ENCODE data around the gene UBL3.

Gene UBL3

GRCh38 chr13:29730253-29730652, 120.2 kb downstream of the UBL3 start:
- Histone ChIP-seq H3K4me1 (ENCODE audit: control insufficient read depth in 1 of 2, insufficient read depth in 2 of 2, low read length in 2 of 2) (no peaks in the 10 kb centered on the region), H3K9me3 (ENCODE audit: control insufficient read depth in 1 of 2, low read length in 2 of 2) (peaks cover 0 to 3% of the 10 kb centered on the region in 2 donors), H3K36me3 (ENCODE audit: control insufficient read depth in 1 of 2, insufficient read depth in 2 of 2, low read length in 2 of 2) (no peaks in the 10 kb centered on the region), H3K27me3 (ENCODE audit: low read depth, low read length) (no peaks in the 10 kb centered on the region), H3K4me3 (ENCODE audit: low read depth in 1 of 2, low read length in 2 of 2) (no peak overlapping the region), H3K27ac (ENCODE audit: low read length) (no peak overlapping the region)

GRCh38 chr13:29722415-29722814, 128.0 kb downstream of the UBL3 start:
- no peak overlapping the region for H3K27ac ChIP-seq (ENCODE audit: low read length)
- no peaks in the 10 kb centered on the region for H3K27me3 ChIP-seq (ENCODE audit: low read depth, low read length)

GRCh38 chr13:29721766-29722165, 128.7 kb downstream of the UBL3 start:
- Histone ChIP-seq H3K4me3 (ENCODE audit: low read depth in 1 of 2, low read length in 2 of 2) (no peak overlapping the region), H3K4me1 (ENCODE audit: control insufficient read depth in 1 of 2, insufficient read depth in 2 of 2, low read length in 2 of 2) (no peaks in the 10 kb centered on the region), H3K36me3 (ENCODE audit: control insufficient read depth in 1 of 2, insufficient read depth in 2 of 2, low read length in 2 of 2) (no peaks in the 10 kb centered on the region), H3K9me3 (ENCODE audit: control insufficient read depth in 1 of 2, low read length in 2 of 2) (peaks cover 3% of the 10 kb centered on the region in 2 donors), H3K27me3 (ENCODE audit: low read depth, low read length) (no peaks in the 10 kb centered on the region), H3K27ac (ENCODE audit: low read length) (no peak overlapping the region)

More at GRCh38 chr13:29722415-29722814, 128.0 kb downstream of the UBL3 start:
- peaks cover 3% of the 10 kb centered on the region in 2 donors for H3K9me3 ChIP-seq (ENCODE audit: control insufficient read depth in 1 of 2, low read length in 2 of 2)
- H3K4me3 ChIP-seq (ENCODE audit: low read depth in 1 of 2, low read length in 2 of 2), result no peak overlapping the region
- H3K4me1 ChIP-seq (ENCODE audit: control insufficient read depth in 1 of 2, insufficient read depth in 2 of 2, low read length in 2 of 2), result no peaks in the 10 kb centered on the region
- H3K36me3 ChIP-seq (ENCODE audit: control insufficient read depth in 1 of 2, insufficient read depth in 2 of 2, low read length in 2 of 2), result no peaks in the 10 kb centered on the region

- H3K9me3 ChIP-seq (ENCODE audit: control insufficient read depth in 1 of 2, low read length in 2 of 2), result peaks cover 6 to 9% of the 10 kb centered on the region in 2 donors
- no peak overlapping the region for H3K27ac ChIP-seq (ENCODE audit: low read length)
- no peaks in the 10 kb centered on the region for H3K4me1 ChIP-seq (ENCODE audit: control insufficient read depth in 1 of 2, insufficient read depth in 2 of 2, low read length in 2 of 2)
- no peaks in the 10 kb centered on the region for H3K27me3 ChIP-seq (ENCODE audit: low read depth, low read length)
- H3K4me3 ChIP-seq (ENCODE audit: low read depth in 1 of 2, low read length in 2 of 2), result no peak overlapping the region
- H3K36me3 ChIP-seq (ENCODE audit: control insufficient read depth in 1 of 2, insufficient read depth in 2 of 2, low read length in 2 of 2), result no peaks in the 10 kb centered on the region
Observed at GRCh38 chr13:29718694-29719093, 131.7 kb downstream of the UBL3 start.

- Histone ChIP-seq H3K9me3 (ENCODE audit: control insufficient read depth in 1 of 2, low read length in 2 of 2) (peaks cover 6% of the 10 kb centered on the region in 2 donors), H3K36me3 (ENCODE audit: control insufficient read depth in 1 of 2, insufficient read depth in 2 of 2, low read length in 2 of 2) (no peaks in the 10 kb centered on the region), H3K27me3 (ENCODE audit: low read depth, low read length) (no peaks in the 10 kb centered on the region), H3K4me3 (ENCODE audit: low read depth in 1 of 2, low read length in 2 of 2) (no peak overlapping the region), H3K27ac (ENCODE audit: low read length) (no peak overlapping the region), H3K4me1 (ENCODE audit: control insufficient read depth in 1 of 2, insufficient read depth in 2 of 2, low read length in 2 of 2) (no peaks in the 10 kb centered on the region)
Observed at GRCh38 chr13:29716493-29716892, 133.9 kb downstream of the UBL3 start.
